ENCODE results near the gene PCSK6.

DNA sequence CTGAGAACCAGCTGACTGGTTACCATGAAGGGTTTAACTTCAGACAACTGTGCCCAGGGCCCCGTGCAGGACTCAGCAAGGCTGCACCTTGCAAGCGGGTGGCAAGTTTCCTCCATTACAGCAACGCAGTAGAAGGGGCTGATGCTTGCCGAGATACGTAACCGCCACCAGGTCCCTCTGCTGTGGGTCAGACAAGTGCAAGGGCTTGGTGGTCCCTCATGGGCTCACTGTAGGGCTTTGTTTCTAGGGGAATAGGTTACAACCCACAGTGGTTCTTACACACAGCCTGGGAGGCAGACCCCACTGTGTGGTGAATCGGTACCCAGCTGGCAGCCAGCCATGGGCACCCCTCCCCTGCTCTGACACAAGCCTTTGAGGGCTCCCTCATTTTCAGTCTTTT is 179.0 kb downstream of the PCSK6 start:
- TF ChIP-seq, protein P1, sequence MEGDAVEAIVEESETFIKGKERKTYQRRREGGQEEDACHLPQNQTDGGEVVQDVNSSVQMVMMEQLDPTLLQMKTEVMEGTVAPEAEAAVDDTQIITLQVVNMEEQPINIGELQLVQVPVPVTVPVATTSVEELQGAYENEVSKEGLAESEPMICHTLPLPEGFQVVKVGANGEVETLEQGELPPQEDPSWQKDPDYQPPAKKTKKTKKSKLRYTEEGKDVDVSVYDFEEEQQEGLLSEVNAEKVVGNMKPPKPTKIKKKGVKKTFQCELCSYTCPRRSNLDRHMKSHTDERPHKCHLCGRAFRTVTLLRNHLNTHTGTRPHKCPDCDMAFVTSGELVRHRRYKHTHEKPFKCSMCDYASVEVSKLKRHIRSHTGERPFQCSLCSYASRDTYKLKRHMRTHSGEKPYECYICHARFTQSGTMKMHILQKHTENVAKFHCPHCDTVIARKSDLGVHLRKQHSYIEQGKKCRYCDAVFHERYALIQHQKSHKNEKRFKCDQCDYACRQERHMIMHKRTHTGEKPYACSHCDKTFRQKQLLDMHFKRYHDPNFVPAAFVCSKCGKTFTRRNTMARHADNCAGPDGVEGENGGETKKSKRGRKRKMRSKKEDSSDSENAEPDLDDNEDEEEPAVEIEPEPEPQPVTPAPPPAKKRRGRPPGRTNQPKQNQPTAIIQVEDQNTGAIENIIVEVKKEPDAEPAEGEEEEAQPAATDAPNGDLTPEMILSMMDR (IDR thresholded peaks at IDR 0.05; ENCODE audit: insufficient read depth, low read length, poor library complexity, severe bottlenecking), result no peak
- no peak for TF ChIP-seq EZH2phosphoT487 (conservative IDR thresholded peaks at IDR 0.05; ENCODE audit: low read length)
